GM13977 (cell line): ENCODE results near the gene CXCL10.

Source experiments
- DNase-seq: peaks from one replicate; pipeline ENCODE4 v3.0.0; 2012; ENCODE audit warnings: low spot score
- CTCF ChIP-seq: IDR thresholded peaks from 2 replicates; pipeline ENCODE4 v1.5.1; 2012; ENCODE audit warnings: mild to moderate bottlenecking, control low read depth; ENCODE audit not compliant: insufficient read depth; ENCODE audit errors: extremely low read depth, missing control alignments
- in situ Hi-C: fragments of 300-500 bp; cut with MboI; formaldehyde crosslinking; loops from one replicate; pipeline ENCODE4 v1.12.0; 2022; ENCODE audit warnings: low sequenced_read_pairs, low pct_unique_long_range_greater_than_20kb, mixed read lengths, inconsistent platforms; ENCODE audit not compliant: unreplicated experiment

CXCL10 gene

DNA sequence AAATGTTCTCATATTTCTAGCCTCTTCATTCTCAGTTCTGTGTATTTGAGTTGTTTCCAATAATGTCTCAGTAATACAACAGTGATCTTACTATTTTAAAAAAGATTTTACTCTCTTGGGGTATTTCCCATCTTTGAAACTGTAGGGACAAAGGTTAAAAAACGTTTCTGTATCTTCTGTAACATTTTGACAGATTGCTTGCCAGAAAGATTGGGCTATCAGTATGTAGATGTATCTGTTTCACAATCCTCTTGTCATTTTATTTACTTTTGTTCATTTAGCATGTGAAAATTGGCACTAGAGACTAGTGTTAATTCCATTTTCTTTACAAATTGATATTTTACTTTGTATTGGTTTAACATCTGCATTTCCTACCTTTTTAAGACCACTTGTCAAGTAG, 9.8 kb downstream of the CXCL10 start:
- TF ChIP-seq CTCF = no peak
- in situ Hi-C loops = no loop called here
- no peak for DNase-seq

DNA sequence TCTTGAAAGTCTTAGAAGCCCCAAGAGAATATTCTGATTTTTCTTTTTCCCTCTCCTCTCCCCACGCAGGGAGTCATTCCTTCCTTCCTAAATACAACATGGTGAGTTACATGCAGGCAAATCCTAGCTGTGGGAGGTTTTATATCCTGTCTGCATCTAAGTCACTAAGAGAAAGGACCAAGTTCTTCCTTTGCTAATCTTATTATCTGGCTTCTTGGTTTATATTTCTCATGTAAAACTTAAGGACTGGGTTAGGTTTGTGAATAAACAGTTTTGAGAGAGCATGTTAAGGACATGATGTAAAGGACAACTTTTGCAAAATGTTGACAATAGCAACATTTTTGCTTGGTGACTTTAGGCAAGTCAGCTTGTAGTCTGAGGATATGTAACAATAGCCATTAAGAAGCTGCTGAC, 10.9 kb downstream of the CXCL10 start:
- DNase-seq = no peak
- in situ Hi-C loops = no loop called here

DNA sequence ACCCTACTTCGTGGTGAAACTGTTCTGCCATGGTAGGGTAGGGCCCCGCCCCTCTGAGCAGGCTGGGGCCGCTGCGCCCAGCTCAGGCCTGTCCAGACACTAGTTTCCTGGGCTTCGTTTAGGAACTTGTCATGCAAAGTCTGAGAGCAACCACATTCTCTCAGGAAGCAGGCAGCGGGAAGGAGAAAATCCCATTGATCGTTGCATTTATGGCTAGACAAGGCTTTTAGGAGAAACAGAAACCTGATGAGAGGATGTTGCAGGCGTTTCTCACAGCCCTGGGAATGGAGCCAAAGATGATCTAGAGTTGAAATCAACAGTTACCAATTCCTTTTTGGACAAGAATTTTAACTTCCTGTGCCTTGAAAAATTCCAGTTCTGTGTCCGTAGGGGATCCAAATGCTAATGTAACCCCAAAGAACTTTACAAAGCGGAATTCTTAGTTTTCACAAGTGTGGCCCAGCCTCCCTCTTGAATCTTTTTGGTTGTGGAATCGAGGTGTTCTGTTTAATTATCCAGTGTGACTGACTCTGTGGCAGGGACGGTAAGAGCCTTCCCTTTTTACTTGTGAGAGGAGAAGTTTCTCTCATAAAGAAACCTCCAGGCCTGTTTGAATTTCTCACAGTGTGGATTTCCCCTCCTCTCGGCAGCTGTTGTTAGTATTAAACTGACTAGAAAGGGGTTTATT, 11.5 kb downstream of the CXCL10 start:
- peak; percentile 77 for DNase-seq
- TF ChIP-seq CTCF = no peak
- in situ Hi-C loops = no loop called here

More for the DNA sequence above, 10.9 kb downstream of the CXCL10 start:
- no peak for TF ChIP-seq CTCF

DNA sequence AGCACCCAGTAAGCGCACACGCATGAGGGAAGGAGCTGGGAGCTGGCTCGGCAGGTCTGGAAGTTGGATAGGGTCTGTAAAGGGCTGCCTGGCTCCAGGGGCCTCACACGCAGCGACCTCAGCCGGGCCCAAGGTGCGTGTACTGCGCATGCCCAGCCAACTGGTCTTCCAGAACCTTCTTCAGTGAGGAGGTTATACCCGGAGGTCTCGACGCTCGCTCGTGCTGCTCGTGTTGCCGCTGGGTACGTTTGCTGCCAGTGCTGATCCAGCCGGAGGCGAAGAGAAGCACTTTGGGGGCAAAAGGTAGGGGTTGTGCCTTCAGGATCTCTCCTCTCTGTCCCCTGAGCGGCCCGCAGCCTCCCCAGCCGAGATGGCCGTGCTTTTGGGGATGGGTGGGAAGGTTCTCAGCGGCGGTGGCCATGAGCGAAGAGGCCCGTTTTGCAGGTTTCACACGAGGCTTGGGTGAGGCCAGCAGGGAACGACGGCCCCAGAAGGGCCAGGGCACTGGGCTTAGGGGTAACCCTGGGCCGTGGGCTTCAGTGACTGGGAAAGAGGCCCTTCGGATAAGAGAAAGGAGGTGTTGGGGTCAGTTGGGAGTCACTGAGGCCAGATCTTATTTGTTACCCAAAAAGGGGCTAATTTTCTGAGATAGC, 12.2 kb downstream of the CXCL10 start:
- DNase-seq = no peak
- in situ Hi-C loops = no loop called here
- no peak for TF ChIP-seq CTCF

DNA sequence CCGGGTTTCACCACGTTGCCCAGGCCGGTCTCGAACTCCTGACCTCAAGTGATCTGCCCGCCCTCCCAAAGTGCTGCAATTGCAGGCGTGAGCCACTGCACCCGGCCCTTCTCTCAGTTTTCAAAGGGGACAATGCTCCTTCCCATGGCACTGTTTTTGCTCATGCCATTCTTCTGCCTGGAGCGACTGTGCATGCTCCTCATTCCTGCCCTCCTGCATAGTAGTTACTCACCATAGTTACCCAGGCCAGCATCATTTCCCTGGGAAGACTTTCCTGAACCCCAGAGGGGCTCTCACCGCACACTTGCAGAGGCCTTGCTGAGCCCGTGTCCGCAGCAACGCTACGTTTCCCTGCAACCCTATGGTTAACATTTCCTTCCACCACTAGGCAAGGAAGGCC, 12.7 kb downstream of the CXCL10 start:
- in situ Hi-C loops = no loop called here
- no peak for DNase-seq
- no peak for TF ChIP-seq CTCF

- no peak for DNase-seq
- TF ChIP-seq CTCF = no peak
- in situ Hi-C loops = no loop called here
These were observed 14.0 kb downstream of the CXCL10 start for GRCh38 chr4:76009311-76009710.
